ENCODE data around the gene NRG2. TPM values are rescaled to one million over a fixed set of nuclear protein-coding genes. Genes with fewer than 3 reads are reported as not detected.

The NRG2 gene
- total and polyA plus RNA-seq, 12 donors = 1.8 to 16.7 (median 8.4) TPM

DNA sequence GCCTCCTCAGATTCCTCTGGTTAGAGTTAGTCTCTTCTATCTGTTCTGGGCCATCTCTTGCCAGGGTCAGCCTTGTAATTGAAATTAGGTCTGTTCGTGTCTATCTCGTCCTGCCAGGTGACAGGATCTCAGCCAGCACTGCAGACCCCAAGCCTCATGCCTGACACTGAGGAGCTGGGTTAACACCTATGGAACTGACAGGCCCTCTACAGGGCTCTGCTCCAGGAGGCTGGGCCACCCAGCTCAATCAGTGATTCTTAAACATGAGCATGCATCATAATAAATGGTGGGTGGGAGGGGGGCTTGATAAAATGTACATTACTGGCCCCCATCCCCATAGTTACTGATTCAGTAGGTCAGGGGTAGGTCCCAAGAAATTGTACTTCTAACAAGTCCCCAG lies 144.1 kb downstream of the NRG2 start:
- Histone ChIP-seq H3K4me1 (replicated peaks in 1 of 2) (peaks cover 0 to 18% of the 10 kb centered on the region in 2 donors), H3K4me3 (no peak overlapping the region), H3K36me3 (replicated peaks in 1 of 2) (no peaks in the 10 kb centered on the region), H3K27ac (no peak overlapping the region), H3K27me3 (no peaks in the 10 kb centered on the region), H3K9me3 (replicated peaks in 1 of 3) (no peaks in the 10 kb centered on the region)
- no peak for DNase-seq
- intact Hi-C loops (cut with DNase I) = no loop called here
- TF ChIP-seq, protein P1, sequence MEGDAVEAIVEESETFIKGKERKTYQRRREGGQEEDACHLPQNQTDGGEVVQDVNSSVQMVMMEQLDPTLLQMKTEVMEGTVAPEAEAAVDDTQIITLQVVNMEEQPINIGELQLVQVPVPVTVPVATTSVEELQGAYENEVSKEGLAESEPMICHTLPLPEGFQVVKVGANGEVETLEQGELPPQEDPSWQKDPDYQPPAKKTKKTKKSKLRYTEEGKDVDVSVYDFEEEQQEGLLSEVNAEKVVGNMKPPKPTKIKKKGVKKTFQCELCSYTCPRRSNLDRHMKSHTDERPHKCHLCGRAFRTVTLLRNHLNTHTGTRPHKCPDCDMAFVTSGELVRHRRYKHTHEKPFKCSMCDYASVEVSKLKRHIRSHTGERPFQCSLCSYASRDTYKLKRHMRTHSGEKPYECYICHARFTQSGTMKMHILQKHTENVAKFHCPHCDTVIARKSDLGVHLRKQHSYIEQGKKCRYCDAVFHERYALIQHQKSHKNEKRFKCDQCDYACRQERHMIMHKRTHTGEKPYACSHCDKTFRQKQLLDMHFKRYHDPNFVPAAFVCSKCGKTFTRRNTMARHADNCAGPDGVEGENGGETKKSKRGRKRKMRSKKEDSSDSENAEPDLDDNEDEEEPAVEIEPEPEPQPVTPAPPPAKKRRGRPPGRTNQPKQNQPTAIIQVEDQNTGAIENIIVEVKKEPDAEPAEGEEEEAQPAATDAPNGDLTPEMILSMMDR (IDR thresholded peaks at IDR 0.05) = no peak
- no peak for TF ChIP-seq POLR2A (IDR thresholded peaks at IDR 0.05)
- WGBS, 4 donors = 85 to 92% (median 87%) methylated on average over 2 of the region's 2 CpGs

DNA sequence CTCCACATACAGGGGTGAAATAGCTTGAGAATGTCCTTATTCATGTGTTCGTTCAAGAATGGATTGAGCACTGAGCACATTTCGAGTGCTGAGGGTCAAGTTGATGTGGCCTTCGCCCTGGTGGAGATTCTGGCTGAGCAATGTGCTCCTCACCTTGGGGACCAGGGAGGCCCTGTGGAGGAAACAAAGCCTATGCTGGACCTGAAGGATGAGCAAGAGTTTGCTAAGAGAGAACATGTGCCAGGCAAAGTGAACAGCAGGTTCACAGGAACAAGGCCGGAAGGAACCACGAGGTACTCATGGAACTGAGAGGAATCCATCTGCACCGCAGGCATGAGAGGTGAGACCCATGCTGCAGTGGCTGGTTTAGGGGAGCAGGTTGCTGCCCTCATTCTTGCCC lies 145.1 kb downstream of the NRG2 start:
- no peak overlapping the region for H3K4me3 ChIP-seq
- whole genome bisulfite sequencing, 4 donors = 91 to 97% (median 94%) methylated on average over 3 to 6 of the region's 6 CpGs
- intact Hi-C loops (cut with DNase I) = no loop called here
- H3K27me3 ChIP-seq = no peaks in the 10 kb centered on the region
- H3K36me3 ChIP-seq (replicated peaks in 1 of 2) = no peaks in the 10 kb centered on the region
- no peak overlapping the region for H3K27ac ChIP-seq
- H3K4me1 ChIP-seq (replicated peaks in 1 of 2) = peaks cover 0 to 13% of the 10 kb centered on the region in 2 donors
- no peak for DNase-seq
- TF ChIP-seq POLR2A (IDR thresholded peaks at IDR 0.05) = no peak
- TF ChIP-seq, protein P1 (IDR thresholded peaks at IDR 0.05) = no peak
- no peaks in the 10 kb centered on the region for H3K9me3 ChIP-seq (replicated peaks in 1 of 3)

DNA sequence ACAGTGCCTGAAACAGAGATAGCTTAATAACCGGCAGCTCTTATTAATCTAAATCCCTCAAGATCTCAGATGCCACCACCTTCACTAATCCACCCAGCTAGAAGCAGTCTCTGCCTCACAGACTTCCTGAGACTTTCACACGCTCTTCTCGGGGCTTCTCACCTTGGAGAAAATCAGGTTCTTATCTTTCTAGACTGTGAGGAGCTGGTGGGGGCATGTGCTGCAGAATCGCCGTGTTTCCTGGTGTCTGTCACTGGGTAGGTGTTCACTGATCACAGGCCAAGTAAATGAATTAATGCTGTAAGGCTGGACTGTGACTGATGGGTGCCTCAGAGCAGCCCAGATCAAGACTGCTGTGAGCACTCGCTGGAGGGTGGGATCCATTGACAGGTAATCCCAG lies 145.8 kb downstream of the NRG2 start:
- no peak overlapping the region for H3K27ac ChIP-seq
- H3K4me3 ChIP-seq = no peak overlapping the region
- no peaks in the 10 kb centered on the region for H3K27me3 ChIP-seq
- no peak for TF ChIP-seq POLR2A (IDR thresholded peaks at IDR 0.05)
- TF ChIP-seq, protein P1 (IDR thresholded peaks at IDR 0.05) = no peak
- H3K36me3 ChIP-seq (replicated peaks in 1 of 2) = no peaks in the 10 kb centered on the region
- DNase-seq = no peak
- no peaks in the 10 kb centered on the region for H3K9me3 ChIP-seq (replicated peaks in 1 of 3)
- H3K4me1 ChIP-seq (replicated peaks in 1 of 2) = peaks cover 0 to 13% of the 10 kb centered on the region in 2 donors
- intact Hi-C loops (cut with DNase I) = no loop called here
- WGBS, 4 donors = 89 to 94% (median 93%) methylated on average over 5 to 6 of the region's 6 CpGs

DNA sequence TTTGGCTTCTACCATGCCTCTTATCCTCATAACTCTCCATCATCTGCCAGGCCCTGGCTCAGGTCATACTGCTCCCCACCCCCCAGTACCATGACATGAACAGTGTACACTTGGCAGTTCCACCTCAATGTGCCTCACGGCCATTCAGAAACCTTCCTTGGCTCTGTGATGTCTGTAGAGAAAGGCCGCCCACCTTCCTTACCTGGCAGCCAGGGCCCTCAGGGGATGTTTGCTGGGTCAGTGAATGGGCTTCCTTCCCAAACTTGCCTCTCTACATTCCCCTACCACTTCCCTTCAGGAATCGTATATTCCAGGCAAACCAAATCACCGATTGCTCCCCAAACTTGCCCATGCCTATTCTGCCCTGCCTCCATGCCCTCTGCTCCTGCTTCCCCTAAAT lies 146.4 kb downstream of the NRG2 start:
- intact Hi-C loops (cut with DNase I) = no loop called here

More for the DNA sequence above, 146.4 kb downstream of the NRG2 start:
- no peaks in the 10 kb centered on the region for H3K36me3 ChIP-seq (replicated peaks in 1 of 2)
- TF ChIP-seq, protein P1 (IDR thresholded peaks at IDR 0.05) = no peak
- TF ChIP-seq POLR2A (IDR thresholded peaks at IDR 0.05) = no peak
- H3K4me3 ChIP-seq = no peak overlapping the region
- DNase-seq = no peak
- 93 to 99% (median 97%) methylated on average over 4 of the region's 4 CpGs for WGBS, 4 donors
- no peak overlapping the region for H3K27ac ChIP-seq
- H3K4me1 ChIP-seq (replicated peaks in 1 of 2) = peaks cover 0 to 13% of the 10 kb centered on the region in 2 donors
- H3K9me3 ChIP-seq (replicated peaks in 1 of 3) = no peaks in the 10 kb centered on the region
- no peaks in the 10 kb centered on the region for H3K27me3 ChIP-seq

Data from adrenal gland (tissue), 12 donors.